ENCODE results near the gene ASTL.

Gene ASTL

GRCh38 chr2:96159084-96159830 lies 21.0 kb upstream of the ASTL start:
- no peak for DNase-seq (ENCODE audit: low spot score)

- no peak for DNase-seq (ENCODE audit: low spot score)
Measured at GRCh38 chr2:96158554-96158940, 20.2 kb upstream of the ASTL start.

DNA sequence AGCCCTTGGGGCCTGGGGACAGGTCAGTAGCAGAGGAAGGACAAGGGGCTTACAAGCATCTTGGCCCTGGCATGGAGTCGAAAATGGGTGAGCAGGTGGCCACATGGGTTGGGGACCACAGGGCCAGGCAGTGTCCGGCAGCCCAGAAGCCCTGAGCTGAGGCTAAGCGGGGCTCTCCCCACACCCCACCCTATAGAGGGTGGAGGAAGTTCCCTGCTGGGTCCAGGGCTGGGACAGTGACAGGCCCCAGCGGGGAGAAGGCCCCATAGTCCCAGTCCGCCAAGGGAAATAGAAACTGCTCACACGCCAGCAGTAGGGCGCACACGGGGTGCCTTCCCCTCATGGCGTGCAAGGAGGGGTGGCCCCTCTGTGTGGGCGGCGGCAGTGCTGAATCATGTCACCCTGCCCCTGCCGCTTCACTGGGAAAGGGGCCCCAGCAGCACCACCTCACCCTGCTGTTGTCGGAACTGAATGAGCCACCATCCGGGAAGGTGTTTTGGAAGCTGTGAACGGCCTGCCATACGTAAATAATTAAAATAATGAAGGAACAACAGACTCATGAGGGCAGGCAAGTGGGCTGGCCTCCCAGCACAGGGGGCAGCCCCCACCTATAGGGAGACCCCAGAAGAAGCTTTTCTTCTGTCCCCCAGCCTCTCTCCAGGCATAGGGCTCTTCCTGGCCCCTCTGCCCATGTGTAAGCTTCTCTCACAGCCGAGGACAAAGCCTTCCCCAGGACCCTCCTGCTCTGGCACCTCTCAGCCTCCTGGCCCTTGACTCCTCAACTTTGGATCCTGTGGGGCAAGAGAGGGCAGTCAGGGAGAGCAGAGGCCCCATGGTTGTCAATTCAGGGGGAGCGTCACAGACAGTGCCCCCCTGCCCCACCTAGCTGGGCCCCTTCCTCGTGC lies 19.6 kb upstream of the ASTL start:
- no peak for DNase-seq (ENCODE audit: low spot score)

GRCh38 chr2:96156926-96157648 lies 18.8 kb upstream of the ASTL start:
- DNase-seq (ENCODE audit: low spot score): no peak

DNA sequence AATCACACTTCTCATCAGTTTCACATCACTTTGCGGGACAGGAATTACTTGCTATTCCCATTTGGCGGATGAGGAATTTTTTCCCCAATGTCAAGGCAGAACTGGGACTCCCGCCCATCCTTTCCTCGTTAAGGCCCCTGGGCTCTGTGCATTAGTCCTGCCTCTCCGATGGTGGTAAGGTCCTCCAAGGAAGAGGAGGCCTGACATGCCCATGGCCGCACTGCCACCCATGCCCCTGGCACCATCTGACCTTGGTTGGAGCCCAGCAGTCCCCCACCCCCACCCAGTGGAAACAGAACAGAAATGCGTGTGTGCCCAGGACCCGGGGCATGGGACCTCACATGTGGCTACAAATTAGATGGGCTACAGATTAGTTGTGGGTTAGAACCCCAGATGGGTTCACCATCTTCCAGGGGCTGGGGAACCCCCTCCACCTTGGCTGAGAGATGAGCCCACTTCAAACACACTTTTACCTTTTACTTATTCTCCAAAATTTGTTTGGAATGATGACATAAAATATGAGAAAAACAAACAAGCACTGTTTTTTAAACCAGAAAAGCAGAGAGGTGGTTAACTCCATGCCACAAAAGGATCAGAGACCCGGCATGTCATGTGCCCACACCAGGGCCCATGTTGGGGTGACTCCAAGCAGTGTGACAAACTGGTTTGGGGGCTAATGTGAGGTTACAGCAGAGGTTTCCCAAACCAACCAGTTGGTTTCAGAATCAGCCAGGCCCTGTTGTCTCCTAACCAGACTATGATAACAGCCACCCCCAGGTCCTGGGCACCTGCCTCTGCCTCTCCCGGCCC lies 17.9 kb upstream of the ASTL start:
- DNase-seq (ENCODE audit: low spot score): no peak

GRCh38 chr2:96154506-96155380 lies 16.4 kb upstream of the ASTL start:
- no peak for DNase-seq (ENCODE audit: low spot score)

DNA sequence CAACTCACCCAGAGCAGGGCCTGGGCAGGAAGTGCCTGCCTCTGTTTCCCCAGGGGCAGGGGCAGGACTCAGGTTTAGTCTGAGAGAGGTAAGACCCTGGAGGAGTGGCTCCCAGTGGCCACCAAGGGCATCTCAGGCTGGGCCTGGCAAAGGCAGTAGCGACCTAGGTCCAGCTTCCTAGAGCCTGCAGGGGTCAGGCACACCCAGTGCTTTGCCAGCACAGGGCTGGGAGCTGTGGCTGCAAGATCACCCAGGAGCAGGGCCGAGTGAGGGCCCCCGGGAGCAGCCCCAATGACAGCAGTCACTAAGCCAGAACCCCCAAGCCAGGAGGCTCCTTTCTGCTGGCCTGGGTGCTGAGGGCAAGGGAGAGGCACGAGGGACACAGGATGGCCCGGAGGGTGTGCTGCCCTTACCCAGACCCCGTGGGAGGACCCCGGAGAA lies 15.7 kb upstream of the ASTL start:
- no peak for DNase-seq (ENCODE audit: low spot score)

GRCh38 chr2:96153291-96153713 lies 15.0 kb upstream of the ASTL start:
- no peak for DNase-seq (ENCODE audit: low spot score)

DNA sequence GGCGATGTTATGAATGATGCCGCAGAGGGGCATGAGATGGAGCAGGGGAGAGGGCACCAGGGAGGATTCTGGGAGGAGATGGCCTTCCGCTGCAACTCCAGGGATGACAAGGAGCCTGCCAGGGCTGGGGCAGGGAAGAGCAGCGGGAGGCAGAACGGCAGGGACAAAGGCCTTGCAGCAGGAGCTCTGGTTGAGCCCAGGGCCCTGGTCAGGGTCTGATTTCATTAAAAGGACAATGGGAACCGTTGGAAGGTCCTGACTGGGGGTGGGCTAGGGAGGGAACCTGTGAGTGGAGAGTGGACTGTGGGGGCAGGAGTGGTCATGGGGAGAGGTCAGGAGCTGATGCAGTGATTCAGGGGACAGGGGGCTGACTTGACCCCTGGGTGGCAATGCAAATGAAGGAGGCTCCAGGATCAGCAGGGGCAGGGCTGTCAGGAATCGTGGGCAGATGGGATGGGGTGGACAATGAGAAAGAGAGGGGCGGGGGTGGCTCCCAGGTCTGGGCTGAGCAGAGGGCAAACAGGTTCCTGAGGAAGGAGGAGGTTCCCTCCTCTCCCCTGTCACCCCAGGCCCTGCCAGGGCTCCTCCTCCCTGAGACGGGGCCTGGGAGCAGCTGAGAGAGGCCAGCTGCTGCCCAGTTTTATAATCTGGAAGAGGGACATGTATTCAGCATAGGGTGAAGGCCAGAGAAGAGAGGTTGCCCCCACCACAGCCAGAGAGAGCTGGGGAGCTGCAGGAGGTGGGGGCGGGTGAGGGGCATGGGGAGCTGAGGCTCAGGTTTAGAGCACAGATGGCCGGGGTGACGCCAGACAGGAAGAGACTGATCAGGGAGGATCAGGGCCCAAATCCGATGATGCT lies 14.2 kb upstream of the ASTL start:
- no peak for DNase-seq (ENCODE audit: low spot score)

DNA sequence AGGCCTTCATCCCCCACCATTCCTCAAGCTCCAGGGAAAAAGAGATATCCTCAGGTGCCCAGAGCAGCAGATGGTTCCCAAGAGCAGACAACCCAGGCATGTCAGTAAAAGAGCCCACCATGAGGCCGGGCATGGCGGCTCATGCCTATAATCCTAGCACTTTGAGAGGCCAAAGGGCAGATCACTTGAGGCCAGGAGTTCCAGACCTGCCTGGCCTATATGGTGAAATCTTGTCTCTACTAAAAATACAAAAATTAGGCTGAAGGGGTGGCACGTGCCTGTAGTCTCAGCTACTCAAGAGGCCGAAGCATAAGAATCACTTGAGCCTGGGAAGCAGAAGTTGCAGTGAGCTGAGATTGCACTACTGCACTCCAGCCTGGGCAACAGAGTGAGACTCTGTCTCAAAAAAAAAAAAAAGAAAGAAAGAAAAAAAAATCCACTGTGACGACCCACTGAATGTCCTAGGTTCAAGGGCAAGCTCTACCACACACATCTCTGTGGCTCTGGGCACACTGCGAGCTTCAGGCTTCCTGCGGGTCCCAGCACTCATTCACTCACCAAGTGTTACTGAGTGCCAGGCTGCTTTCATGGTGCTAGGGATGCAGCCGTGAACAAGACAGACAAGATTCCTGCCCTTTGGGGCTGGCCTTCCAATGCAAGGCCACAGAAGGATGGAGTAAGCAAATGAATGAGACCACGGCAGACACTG lies 13.4 kb upstream of the ASTL start:
- DNase-seq (ENCODE audit: low spot score): no peak

DNA sequence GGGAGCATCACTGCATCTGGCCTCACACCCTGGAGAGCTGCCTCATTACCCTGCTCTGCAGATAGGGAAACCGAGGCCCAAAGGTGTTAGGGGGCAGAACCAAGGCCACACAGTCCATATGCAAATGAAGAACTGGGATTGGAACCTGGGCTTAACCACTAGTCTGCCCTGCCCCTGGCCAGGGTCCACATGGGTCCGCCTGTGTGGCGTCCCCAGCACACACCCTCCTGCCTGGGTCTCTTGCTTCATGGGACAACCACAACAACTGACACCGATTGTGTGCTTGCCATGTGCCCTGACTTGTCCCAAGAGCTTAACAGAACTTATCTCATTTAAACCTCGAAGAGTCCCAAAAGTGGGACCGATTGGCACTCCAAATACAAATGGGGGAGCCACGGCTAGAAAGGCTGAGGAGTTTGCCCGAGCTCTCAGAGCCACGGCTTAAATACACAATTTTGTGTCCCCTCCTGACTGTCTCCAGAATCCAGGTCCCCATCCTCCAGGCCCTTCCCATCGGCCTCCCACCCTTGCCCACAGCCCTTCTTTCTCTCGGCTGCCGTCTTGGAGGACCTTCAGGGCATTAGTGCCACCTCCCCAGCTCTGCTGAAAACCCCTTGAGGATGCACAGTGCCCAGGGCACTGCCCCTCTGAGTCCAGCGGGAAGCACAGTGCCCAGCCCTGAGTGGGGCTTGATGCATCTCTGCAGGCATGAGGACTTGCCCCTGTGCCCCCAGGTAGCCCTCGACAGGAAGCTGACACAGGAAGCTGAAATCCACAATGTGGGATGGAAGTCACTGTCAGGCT lies 12.7 kb upstream of the ASTL start:
- no peak for DNase-seq (ENCODE audit: low spot score)

DNA sequence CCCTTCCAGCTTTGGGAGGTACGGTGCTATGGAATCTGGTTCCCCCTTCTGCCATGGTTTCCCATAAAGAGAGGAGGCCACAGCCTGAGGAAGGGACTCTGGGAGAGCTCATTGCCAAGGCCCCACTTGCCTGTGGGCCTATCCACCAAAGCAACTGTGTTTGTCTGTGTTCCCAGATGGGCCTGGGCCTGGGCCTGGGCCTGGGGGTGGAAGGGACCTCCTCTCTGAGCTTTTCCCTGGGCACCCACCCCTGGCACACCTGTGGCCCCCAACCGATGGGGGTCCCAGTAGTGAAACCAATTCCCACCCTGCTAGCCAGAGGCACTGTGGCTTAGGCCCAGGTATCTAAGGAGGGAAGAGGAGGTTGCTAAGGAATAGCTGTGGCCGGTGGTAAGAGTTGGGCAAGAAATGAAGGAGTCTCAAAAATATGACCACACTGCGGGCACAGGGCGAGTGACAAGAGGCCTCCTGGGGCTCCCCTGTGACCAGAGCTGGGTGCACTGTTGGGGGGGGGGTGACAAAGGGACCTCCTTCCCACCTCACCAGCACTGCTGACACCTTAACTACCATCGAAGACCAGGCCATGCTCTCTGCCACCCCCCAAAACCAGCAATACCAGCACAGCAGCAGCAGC lies 11.8 kb upstream of the ASTL start:
- no peak for DNase-seq (ENCODE audit: low spot score)

- DNase-seq (ENCODE audit: low spot score): peak; percentile 76
Measured at GRCh38 chr2:96148410-96149217, 10.3 kb upstream of the ASTL start.

- DNase-seq (ENCODE audit: low spot score): no peak
Measured at GRCh38 chr2:96147593-96148201, 9.4 kb upstream of the ASTL start.

DNA sequence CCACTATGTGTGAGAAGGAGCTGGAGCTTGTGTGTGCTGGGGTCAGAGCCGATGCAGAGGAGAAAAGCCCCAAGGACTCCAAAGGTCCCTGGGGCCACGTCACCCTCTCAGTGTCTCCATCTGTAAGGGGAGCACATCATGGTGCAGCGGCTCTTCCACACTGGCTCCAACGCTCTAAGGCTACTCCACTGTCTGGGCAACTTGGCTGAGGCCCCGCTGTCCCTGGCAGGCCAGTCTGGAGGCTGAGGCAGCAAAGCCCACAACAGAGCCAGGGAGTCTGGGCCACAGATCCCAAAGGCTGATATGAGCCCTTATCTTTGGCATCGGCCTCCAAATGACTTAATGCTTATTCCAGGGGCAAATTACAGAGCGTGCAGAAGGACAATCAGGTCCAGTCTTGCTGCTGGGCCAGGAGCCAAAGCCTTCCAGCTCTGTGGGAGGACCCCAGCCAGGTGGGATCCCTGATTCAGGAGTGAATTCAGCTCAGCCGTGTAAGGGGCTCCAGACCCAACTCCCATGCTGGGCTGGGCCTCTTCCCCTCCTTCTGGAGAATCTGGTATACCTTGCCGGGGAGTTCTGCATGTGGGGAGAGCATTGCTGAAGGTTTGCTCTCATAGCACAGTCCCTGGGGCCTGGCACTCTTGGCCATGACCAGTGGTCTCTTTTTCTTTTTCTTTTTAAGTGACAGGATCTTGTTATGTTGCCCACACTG lies 8.7 kb upstream of the ASTL start:
- no peak for DNase-seq (ENCODE audit: low spot score)
